PC-3 (cell line): ENCODE measurements around the gene ZNF701.

Experiments used
- EZH2 ChIP-seq: fragments of 300-600 bp; sonication (generic); IDR thresholded peaks from one replicate; pipeline ENCODE4 v1.6.1; 2017; ENCODE audit warnings: antibody characterized with exemption, mild to moderate bottlenecking, low read length; ENCODE audit not compliant: unreplicated experiment
- TF ChIP-seq, protein P1 (sequence below): fragments of 300-600 bp; sonication (generic); conservative IDR thresholded peaks from 2 replicates; pipeline ENCODE4 v1.5.1; 2017; ENCODE audit warnings: antibody characterized with exemption, low read depth, mild to moderate bottlenecking, low read length

DNA sequence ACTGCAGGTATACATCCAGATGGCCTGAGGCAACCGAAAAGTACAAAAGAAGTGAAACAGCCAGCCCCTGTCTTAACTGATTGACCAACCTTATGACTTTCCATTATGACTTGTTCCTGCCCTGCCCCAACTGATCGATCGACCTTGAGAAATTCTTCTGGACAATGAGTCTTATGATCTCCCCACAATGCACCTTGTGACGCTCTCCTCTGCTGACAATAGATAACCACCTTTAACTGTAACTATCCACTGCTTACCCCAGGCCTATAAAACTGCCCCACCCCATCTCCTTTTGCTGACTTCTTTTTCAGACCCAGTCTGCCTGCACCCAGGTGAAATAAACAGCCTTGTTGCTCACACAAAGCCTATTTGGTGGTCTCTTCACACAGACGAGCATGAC lies 56.8 kb downstream of the ZNF701 start:
- TF ChIP-seq, protein P1, sequence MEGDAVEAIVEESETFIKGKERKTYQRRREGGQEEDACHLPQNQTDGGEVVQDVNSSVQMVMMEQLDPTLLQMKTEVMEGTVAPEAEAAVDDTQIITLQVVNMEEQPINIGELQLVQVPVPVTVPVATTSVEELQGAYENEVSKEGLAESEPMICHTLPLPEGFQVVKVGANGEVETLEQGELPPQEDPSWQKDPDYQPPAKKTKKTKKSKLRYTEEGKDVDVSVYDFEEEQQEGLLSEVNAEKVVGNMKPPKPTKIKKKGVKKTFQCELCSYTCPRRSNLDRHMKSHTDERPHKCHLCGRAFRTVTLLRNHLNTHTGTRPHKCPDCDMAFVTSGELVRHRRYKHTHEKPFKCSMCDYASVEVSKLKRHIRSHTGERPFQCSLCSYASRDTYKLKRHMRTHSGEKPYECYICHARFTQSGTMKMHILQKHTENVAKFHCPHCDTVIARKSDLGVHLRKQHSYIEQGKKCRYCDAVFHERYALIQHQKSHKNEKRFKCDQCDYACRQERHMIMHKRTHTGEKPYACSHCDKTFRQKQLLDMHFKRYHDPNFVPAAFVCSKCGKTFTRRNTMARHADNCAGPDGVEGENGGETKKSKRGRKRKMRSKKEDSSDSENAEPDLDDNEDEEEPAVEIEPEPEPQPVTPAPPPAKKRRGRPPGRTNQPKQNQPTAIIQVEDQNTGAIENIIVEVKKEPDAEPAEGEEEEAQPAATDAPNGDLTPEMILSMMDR = no peak
- TF ChIP-seq EZH2 = no peak
